Aorta (tissue), 5 donors: ENCODE measurements around the gene CD8B2. TPM values are rescaled to one million over a fixed set of nuclear protein-coding genes. Genes with fewer than 3 reads are reported as not detected.
A peak's percentile ranks its signal among the peaks of the same experiment; 100 is the strongest.
"Not testable (repeated sequence)": the region's sequence is repeated elsewhere in the genome, so short reads cannot be mapped to it uniquely, and the experiment has no call there.

Experiments used
- ATAC-seq: fragments of 200-7000 bp; cut with Tn5 transposase; one replicate; pipeline ENCODE4 v1.9.1; 2022; ENCODE audit warnings: moderate library complexity; ENCODE audit not compliant: low FRiP score
- DNase-seq, 2 donors: peaks; one replicate each; pipeline ENCODE4 v3.0.0-alpha.2; 2020
- H3K27ac ChIP-seq, 2 donors: one replicate each; pipeline ENCODE4 v1.5.1; 2013; ENCODE audit warnings: low read length in 2 of 2, mild to moderate bottlenecking in 2 of 2, moderate library complexity in 2 of 2, control low read depth in 1 of 2, inconsistent platforms in 1 of 2, low read depth in 1 of 2
- H3K27me3 ChIP-seq, 2 donors: one replicate each; pipeline ENCODE4 v1.6.1; 2013; ENCODE audit warnings: control low read depth in 1 of 2, low read length in 1 of 2, mild to moderate bottlenecking in 1 of 2, moderate library complexity in 1 of 2; ENCODE audit not compliant: insufficient read depth in 2 of 2, control insufficient read depth in 1 of 2
- H3K36me3 ChIP-seq, 2 donors: one replicate each; pipeline ENCODE4 v1.6.1; 2013; ENCODE audit warnings: control low read depth in 1 of 2, low read length in 1 of 2, mild to moderate bottlenecking in 1 of 2; ENCODE audit not compliant: insufficient read depth in 2 of 2, control insufficient read depth in 1 of 2
- H3K4me1 ChIP-seq, 2 donors: one replicate each; pipeline ENCODE4 v1.6.1; 2013; ENCODE audit warnings: low read length in 2 of 2, control low read depth in 1 of 2, mild to moderate bottlenecking in 1 of 2, moderate library complexity in 1 of 2; ENCODE audit not compliant: insufficient read depth in 2 of 2, control insufficient read depth in 1 of 2
- H3K4me3 ChIP-seq, 2 donors: one replicate each; pipeline ENCODE4 v1.5.1; 2013; ENCODE audit warnings: low read length in 2 of 2, control low read depth in 1 of 2, mild to moderate bottlenecking in 1 of 2
- H3K9me3 ChIP-seq: one replicate; pipeline ENCODE4 v1.6.1; 2013; ENCODE audit warnings: mild to moderate bottlenecking, low read length; ENCODE audit not compliant: control insufficient read depth
- WGBS, 2 donors: extraction: QIAGEN DNeasy Blood & Tissue Kit; methylation state at CpG; one replicate each; pipeline ENCODE4 v1.1.7; 2013; 5-methylcytosine and 5-hydroxymethylcytosine counted together
- intact Hi-C, 2 donors: fragments of 100-400 bp; cut with DNase I; formaldehyde crosslinking; loops; one replicate each; pipeline versions ENCODE4 v1.14.2 to v1.15.0; 2022
- polyA plus RNA-seq, 2 donors: library from polyadenylated mRNA; stranded (reverse); fragments of 200-250 nt; gene quantifications; one replicate each; pipeline ENCODE4 v1.2.3, GENCODE V29; 2013
- total RNA-seq, 2 donors: library from RNA; stranded (reverse); fragmentation: NEBNext Ultra II Directional; extraction: Animal tissue kit (Norgen Biotek cat#: 25700); gene quantifications; one replicate each; pipeline ENCODE4 v1.2.1, GENCODE V29; 2021
- donor health status: healthy with polysubstance abuse.
- donor health status: Bipolar disorder and iron deficiency.
- donor health status: DM: no; HTN: no; CAD: no.
- donor health status: DM: no; HTN: no; CAD: no.
- donor health status: DM: yes; HTN: yes; CAD: no.

The CD8B2 gene
- total and polyA plus RNA-seq, 4 donors = 0.09 to 0.50 (median 0.10) TPM; not detected in 1

GRCh38 chr2:106508660-106509373, 21.7 kb downstream of the CD8B2 start:
- intact Hi-C loops, H3K27ac ChIP-seq, H3K4me1 ChIP-seq, H3K27me3 ChIP-seq, H3K36me3 ChIP-seq, DNase-seq, ATAC-seq, H3K9me3 ChIP-seq, H3K4me3 ChIP-seq: not testable (repeated sequence)
- 71 to 76% methylated on average over 7 to 9 of the region's 11 CpGs for WGBS, 2 donors

GRCh38 chr2:106509374-106509770, 22.2 kb downstream of the CD8B2 start:
- H3K27ac ChIP-seq, ATAC-seq, H3K9me3 ChIP-seq, DNase-seq, H3K27me3 ChIP-seq, H3K4me1 ChIP-seq, H3K36me3 ChIP-seq, H3K4me3 ChIP-seq, intact Hi-C loops: not testable (repeated sequence)
- WGBS, 2 donors = 93 to 96% methylated on average over 6 of the region's 6 CpGs

GRCh38 chr2:106510791-106511190, 23.6 kb downstream of the CD8B2 start:
- DNase-seq, H3K27me3 ChIP-seq, H3K27ac ChIP-seq, H3K4me3 ChIP-seq, intact Hi-C loops, H3K36me3 ChIP-seq, H3K4me1 ChIP-seq, ATAC-seq, H3K9me3 ChIP-seq: not testable (repeated sequence)
- WGBS, 2 donors = 92 to 95% methylated on average over 4 of the region's 4 CpGs

GRCh38 chr2:106511476-106511901, 24.3 kb downstream of the CD8B2 start:
- H3K4me1 ChIP-seq, H3K27ac ChIP-seq, H3K9me3 ChIP-seq, H3K4me3 ChIP-seq, H3K36me3 ChIP-seq, H3K27me3 ChIP-seq, intact Hi-C loops: not testable (repeated sequence)
- 31 to 54% methylated on average over 11 to 15 of the region's 16 CpGs for WGBS, 2 donors
- ATAC-seq = peak; percentile 85
- peak; percentile 82 to 83 for DNase-seq

GRCh38 chr2:106511934-106512333, 24.8 kb downstream of the CD8B2 start:
- H3K27me3 ChIP-seq, DNase-seq, H3K27ac ChIP-seq, intact Hi-C loops, H3K4me3 ChIP-seq, H3K36me3 ChIP-seq, H3K4me1 ChIP-seq, H3K9me3 ChIP-seq, ATAC-seq: not testable (repeated sequence)
- WGBS, 2 donors = 87 to 89% methylated on average over 7 of the region's 7 CpGs

- 9 to 17% methylated on average over 3 of the region's 5 CpGs for WGBS, 2 donors
- DNase-seq, H3K27me3 ChIP-seq, ATAC-seq, H3K36me3 ChIP-seq, H3K9me3 ChIP-seq, H3K4me3 ChIP-seq, H3K27ac ChIP-seq, intact Hi-C loops, H3K4me1 ChIP-seq: not testable (repeated sequence)
Measured at GRCh38 chr2:106513391-106513790, 26.2 kb downstream of the CD8B2 start.

GRCh38 chr2:106514827-106515226, 27.7 kb downstream of the CD8B2 start:
- intact Hi-C loops, DNase-seq, H3K9me3 ChIP-seq, H3K27ac ChIP-seq, H3K4me3 ChIP-seq, H3K36me3 ChIP-seq, H3K4me1 ChIP-seq, ATAC-seq, H3K27me3 ChIP-seq: not testable (repeated sequence)
- WGBS, 2 donors = 76 to 91% methylated on average over 3 of the region's 3 CpGs

- WGBS, 2 donors = 84 to 98% methylated on average over 4 of the region's 4 CpGs
- no peak for ATAC-seq
- H3K4me3 ChIP-seq = no peak overlapping the region
- H3K4me1 ChIP-seq = no peaks in the 10 kb centered on the region
- no peak overlapping the region for H3K27ac ChIP-seq
- H3K36me3 ChIP-seq = no peaks in the 10 kb centered on the region
- H3K9me3 ChIP-seq = no peaks in the 10 kb centered on the region
- no peaks in the 10 kb centered on the region for H3K27me3 ChIP-seq
- DNase-seq = no peak
- intact Hi-C loops = no loop called here
Measured at GRCh38 chr2:106516436-106516835, 29.3 kb downstream of the CD8B2 start.

- no peak overlapping the region for H3K27ac ChIP-seq
- H3K4me3 ChIP-seq = no peak overlapping the region
- no peaks in the 10 kb centered on the region for H3K36me3 ChIP-seq
- H3K4me1 ChIP-seq = no peaks in the 10 kb centered on the region
- H3K27me3 ChIP-seq = no peaks in the 10 kb centered on the region
- DNase-seq = no peak
- WGBS, 2 donors = 76 to 92% methylated on average over 1 of the region's 1 CpG
- intact Hi-C loops = no loop called here
- H3K9me3 ChIP-seq = no peaks in the 10 kb centered on the region
- no peak for ATAC-seq
Measured at GRCh38 chr2:106516864-106517263, 29.7 kb downstream of the CD8B2 start.
